Nephron (organoid): ENCODE data around the gene SIAH1.

Experiments
- H3K27ac Mint-ChIP-seq, 3 experiments: 2 replicates each; pipeline ENCODE4 v1.8.0; 2020; ENCODE audit warnings: mixed read lengths in 3 of 3, mild to moderate bottlenecking in 2 of 3, moderate library complexity in 1 of 3
- H3K27me3 Mint-ChIP-seq: 2 replicates; pipeline ENCODE4 v1.8.0; 2021; ENCODE audit warnings: low read depth, mild to moderate bottlenecking, moderate library complexity, mixed read lengths
- H3K36me3 Mint-ChIP-seq: 2 replicates; pipeline ENCODE4 v1.8.0; 2020; ENCODE audit warnings: low read depth, mixed read lengths
- H3K4me1 Mint-ChIP-seq: 2 replicates; pipeline ENCODE4 v1.8.0; 2020; ENCODE audit warnings: mixed read lengths
- H3K4me3 Mint-ChIP-seq, 3 experiments: 2 replicates each; pipeline ENCODE4 v1.8.0; 2020; ENCODE audit warnings: mild to moderate bottlenecking in 3 of 3, mixed read lengths in 3 of 3, moderate library complexity in 2 of 3
- H3K9me3 Mint-ChIP-seq: 2 replicates; pipeline ENCODE4 v1.8.0; 2020; ENCODE audit warnings: mixed read lengths
- CTCF ChIP-seq, 3 experiments: fragments of 200-600 bp; sonication (generic); IDR thresholded peaks; one replicate each; pipeline ENCODE4 v1.5.0; 2021; ENCODE audit warnings: antibody characterized with exemption in 3 of 3; ENCODE audit not compliant: unreplicated experiment in 3 of 3

SIAH1 gene

GRCh38 chr16:48310908-48311641, 74.1 kb downstream of the SIAH1 start:
- H3K4me3 Mint-ChIP-seq = no peak overlapping the region
- no peak for TF ChIP-seq CTCF (IDR thresholded peaks at IDR 0.05; ENCODE audit: unreplicated experiment in 3 of 3)
- peaks cover 5% of the 10 kb centered on the region for H3K4me1 Mint-ChIP-seq
- H3K36me3 Mint-ChIP-seq = peaks cover 95% of the 10 kb centered on the region
- H3K27ac Mint-ChIP-seq = no peak overlapping the region
- peaks cover 71% of the 10 kb centered on the region for H3K9me3 Mint-ChIP-seq
- no peaks in the 10 kb centered on the region for H3K27me3 Mint-ChIP-seq
